Measurements from ENCODE around the gene SCAP. TPM values are rescaled to one million over a fixed set of nuclear protein-coding genes. Genes with fewer than 3 reads are reported as not detected.

SCAP gene
- total RNA-seq, 1 donor from 2014 or later, result 44.4 TPM

- DNase-seq (ENCODE audit: low read depth, low spot score), result no peak
Observed at GRCh38 chr3:47366833-47367232, 108.9 kb downstream of the SCAP start.

DNA sequence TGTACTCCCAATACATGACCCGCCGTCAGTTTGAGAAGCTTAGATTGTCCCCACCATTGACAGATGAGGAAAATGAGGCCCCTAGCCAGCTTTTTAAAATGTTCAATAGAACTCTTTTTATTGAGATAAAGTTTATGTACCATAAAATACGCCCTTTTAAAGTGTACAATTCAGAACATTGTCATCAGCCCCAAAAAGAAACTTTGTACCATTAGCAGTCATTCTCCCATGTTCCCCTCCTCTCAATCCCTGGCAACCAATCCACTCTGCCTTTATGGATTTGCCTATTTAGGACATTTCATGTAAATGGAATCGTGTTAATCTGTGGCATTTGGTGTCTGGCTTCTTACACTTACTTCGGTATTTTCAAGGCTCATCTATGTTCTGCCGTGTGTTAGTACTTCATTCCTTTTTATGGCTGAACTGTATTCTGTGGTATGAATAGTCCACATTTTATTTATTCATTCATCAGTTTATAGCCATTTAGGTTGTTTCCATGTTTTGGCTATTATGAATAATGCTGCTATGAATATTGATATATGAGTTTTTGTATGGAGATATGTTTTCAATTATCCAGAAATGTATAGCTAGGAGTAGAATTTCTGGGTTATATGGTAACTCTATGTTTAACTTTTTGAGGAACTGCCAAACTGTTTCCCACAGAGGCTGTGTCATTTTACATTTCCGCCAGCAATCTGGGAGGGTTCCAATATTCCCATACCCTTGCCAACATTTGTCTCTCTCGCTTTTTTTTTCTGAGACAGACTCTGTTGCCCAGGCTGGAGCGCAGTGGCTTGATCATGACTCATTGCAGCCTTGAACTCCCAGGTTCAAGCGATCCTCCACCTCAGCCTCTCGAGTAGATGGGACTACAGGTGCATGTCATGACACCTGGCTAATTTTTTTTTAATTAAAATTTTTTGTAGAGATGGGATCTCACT, 110.3 kb downstream of the SCAP start:
- peak; percentile 56 for DNase-seq (ENCODE audit: low read depth, low spot score)

Other genes with a start within 250 kb of the SCAP start
- 10.0 and 11.7 TPM in 2 replicates for gene KIF9, start 193.1 kb downstream of the SCAP start, total RNA-seq
- 31.9 and 47.0 TPM in 2 replicates for gene KLHL18, start 193.0 kb downstream of the SCAP start, total RNA-seq
- gene PTPN23, start 94.9 kb downstream of the SCAP start, total RNA-seq, result 11.6 and 15.6 TPM in 2 replicates
- 33.8 and 36.8 TPM in 2 replicates for gene ELP6, start 37.8 kb upstream of the SCAP start, total RNA-seq
- 0.66 and 0.71 TPM in 2 replicates for gene CSPG5, start 102.9 kb upstream of the SCAP start, total RNA-seq

Data from pulmonary artery endothelial cell (primary cell).